PC-9 (cell line): ENCODE measurements around the gene TOX3. TPM values are rescaled to one million over a fixed set of nuclear protein-coding genes. Genes with fewer than 3 reads are reported as not detected.

Experiments used
- BruUV-seq: library from RNA; stranded (reverse); fragments of 400-500 nt; replicated peaks from 2 replicates; lab custom pipeline; 2021; lab: Mats Ljungman, UMichigan
- CTCF ChIA-PET: fragments of 300-600 bp; sonication (Branson Sonifier 250); formaldehyde crosslinking; loops from one replicate; lab custom pipeline; 2022; ENCODE audit warnings: antibody characterized with exemption; lab: Charles Lee
- POLR2A ChIA-PET: fragments of 300-600 bp; sonication (Branson Sonifier 250); formaldehyde crosslinking; loops from one replicate; lab custom pipeline; 2022; ENCODE audit warnings: antibody characterized with exemption; ENCODE audit not compliant: unreplicated experiment; lab: Charles Lee
- DNase-seq, 2 experiments: peaks; one replicate each; pipeline versions ENCODE4 v3.0.0 to v3.0.0-alpha.2; 2015 to 2022; ENCODE audit warnings: mixed read lengths in 1 of 2
- H2AFZ ChIP-seq: fragments of 200-600 bp; sonication (generic); 2 replicates; pipeline ENCODE4 v1.8.1; 2017; ENCODE audit warnings: antibody characterized with exemption
- H3F3A ChIP-seq: fragments of 200-600 bp; sonication (generic); 2 replicates; pipeline ENCODE4 v1.8.1; 2017; ENCODE audit warnings: antibody characterized with exemption, mild to moderate bottlenecking, low read depth; ENCODE audit not compliant: insufficient read depth
- H3K27ac ChIP-seq: fragments of 200-600 bp; sonication (generic); 2 replicates; pipeline ENCODE4 v1.6.1; 2016; ENCODE audit warnings: mixed run types
- H3K27me3 ChIP-seq: fragments of 200-600 bp; sonication (generic); 2 replicates; pipeline ENCODE4 v1.6.1; 2016; ENCODE audit warnings: low read depth, mixed run types; ENCODE audit not compliant: insufficient read depth
- H3K36me3 ChIP-seq: fragments of 200-600 bp; sonication (generic); 2 replicates; pipeline ENCODE4 v1.6.1; 2016; ENCODE audit warnings: low read depth, mixed run types
- H3K4me1 ChIP-seq: fragments of 200-600 bp; sonication (generic); replicated peaks from 2 replicates; pipeline ENCODE4 v1.6.1; 2016; ENCODE audit warnings: mixed run types; ENCODE audit not compliant: insufficient read depth
- H3K4me2 ChIP-seq: fragments of 200-600 bp; sonication (generic); 2 replicates; pipeline ENCODE4 v1.6.1; 2017; ENCODE audit warnings: mixed run types
- H3K4me3 ChIP-seq: fragments of 200-600 bp; sonication (generic); 2 replicates; pipeline ENCODE4 v1.6.1; 2016; ENCODE audit warnings: mixed run types
- H3K79me2 ChIP-seq: fragments of 200-600 bp; sonication (generic); 2 replicates; pipeline ENCODE4 v1.6.1; 2017; ENCODE audit warnings: low read depth, mixed run types
- H3K9me2 ChIP-seq: fragments of 200-600 bp; sonication (generic); 2 replicates; pipeline ENCODE4 v1.8.1; 2017; ENCODE audit warnings: mild to moderate bottlenecking; ENCODE audit not compliant: insufficient read depth
- H3K9me3 ChIP-seq: fragments of 200-600 bp; sonication (generic); 2 replicates; pipeline ENCODE4 v1.8.1; 2016; ENCODE audit warnings: low read depth; ENCODE audit not compliant: insufficient read depth
- H4K20me1 ChIP-seq: fragments of 200-600 bp; sonication (generic); 2 replicates; pipeline ENCODE4 v1.8.1; 2017; ENCODE audit not compliant: insufficient read depth
- CTCF ChIP-seq: fragments of 200-600 bp; sonication (generic); conservative IDR thresholded peaks from 2 replicates; pipeline ENCODE4 v1.6.1; 2017; ENCODE audit warnings: mixed run types, antibody characterized with exemption, mild to moderate bottlenecking, moderate library complexity
- EZH2 ChIP-seq: fragments of 200-600 bp; sonication (generic); IDR thresholded peaks from 2 replicates; pipeline ENCODE4 v1.8.0; 2017; ENCODE audit warnings: antibody characterized with exemption, low read depth
- intact Hi-C: fragments of 100-400 bp; cut with micrococcal nuclease; formaldehyde crosslinking; loops from one replicate; pipeline ENCODE4 v1.10.0; 2022; ENCODE audit not compliant: unreplicated experiment
- total RNA-seq: library from RNA; stranded (reverse); gene quantifications from 2 replicates; pipeline ENCODE4 v1.2.3, GENCODE V29; 2021

The TOX3 gene
- total RNA-seq, 1 experiment from 2014 or later: not detected

- Histone ChIP-seq H3F3A (no peaks in the 10 kb centered on the region), H3K27ac (no peak overlapping the region), H3K4me3 (no peak overlapping the region), H3K4me2 (no peak overlapping the region), H2AFZ (no peak overlapping the region), H3K9me2 (no peaks in the 10 kb centered on the region), H3K4me1 (no peaks in the 10 kb centered on the region), H3K36me3 (no peaks in the 10 kb centered on the region), H3K79me2 (no peaks in the 10 kb centered on the region), H3K27me3 (no peaks in the 10 kb centered on the region), H3K9me3 (no peaks in the 10 kb centered on the region), H4K20me1 (no peaks in the 10 kb centered on the region)
- TF ChIP-seq CTCF (no peak), EZH2 (no peak)
- ChIA-PET CTCF (no interaction called here), POLR2A (no interaction called here)
- no TSS peak for BruUV-seq
- intact Hi-C loops: no loop called here
- no peak for DNase-seq
Measured at GRCh38 chr16:52581530-52581929, 34.6 kb upstream of the TOX3 start.

GRCh38 chr16:52580488-52580887 is 33.5 kb upstream of the TOX3 start:
- no peak for DNase-seq
- Histone ChIP-seq H3K27me3 (no peaks in the 10 kb centered on the region), H3K36me3 (no peaks in the 10 kb centered on the region), H3K4me3 (no peak overlapping the region), H3K9me3 (no peaks in the 10 kb centered on the region), H2AFZ (no peak overlapping the region), H3K4me2 (no peak overlapping the region), H4K20me1 (no peaks in the 10 kb centered on the region), H3K79me2 (no peaks in the 10 kb centered on the region), H3F3A (no peaks in the 10 kb centered on the region), H3K4me1 (no peaks in the 10 kb centered on the region), H3K27ac (no peak overlapping the region), H3K9me2 (no peaks in the 10 kb centered on the region)
- ChIA-PET POLR2A (no interaction called here), CTCF (no interaction called here)
- BruUV-seq: no TSS peak
- TF ChIP-seq EZH2 (no peak), CTCF (no peak)
- intact Hi-C loops: no loop called here

- H3K36me3 ChIP-seq: no peaks in the 10 kb centered on the region
- no peak overlapping the region for H3K4me2 ChIP-seq
- no peak for DNase-seq
- no peaks in the 10 kb centered on the region for H3K27me3 ChIP-seq
- no peaks in the 10 kb centered on the region for H3F3A ChIP-seq
- no peaks in the 10 kb centered on the region for H3K9me2 ChIP-seq
- TF ChIP-seq EZH2 (no peak), CTCF (no peak)
- H4K20me1 ChIP-seq: no peaks in the 10 kb centered on the region
- H3K27ac ChIP-seq: no peak overlapping the region
- no peak overlapping the region for H2AFZ ChIP-seq
- no peak overlapping the region for H3K4me3 ChIP-seq
- ChIA-PET POLR2A (no interaction called here), CTCF (no interaction called here)
- no peaks in the 10 kb centered on the region for H3K4me1 ChIP-seq
- intact Hi-C loops: no loop called here
- no peaks in the 10 kb centered on the region for H3K79me2 ChIP-seq
- no TSS peak for BruUV-seq
- no peaks in the 10 kb centered on the region for H3K9me3 ChIP-seq
Measured at GRCh38 chr16:52578829-52579498, 32.0 kb upstream of the TOX3 start.
